Natural killer cell treated with Interleukin-12 subunit alpha and Interleukin-12 subunit beta and Interleukin-15 and Interleukin-18, amount 100 ng/mL, for 72 hours (primary cell): ENCODE data around the gene LIPI. TPM values are rescaled to one million over a fixed set of nuclear protein-coding genes. Genes with fewer than 3 reads are reported as not detected.

Experiments
- ATAC-seq, 2 donors: fragments of 150-1000 bp; cut with Tn5 transposase in 1 of 2; sonication (Bioruptor Pico), chemical (Tn5 transposase) in 1 of 2; 2 replicates each; pipeline ENCODE4 v1.10.0; 2021
- DNase-seq: peaks from one replicate; pipeline ENCODE4 v3.0.0; 2022; ENCODE audit warnings: low spot score
- H3K27ac Mint-ChIP-seq, 2 donors: 1 replicate in 1 of 2; 2 replicates in 1 of 2; pipeline ENCODE4 v1.8.0; 2022; ENCODE audit warnings: mixed read lengths in 2 of 2, mild to moderate bottlenecking in 1 of 2, moderate library complexity in 1 of 2
- H3K27me3 Mint-ChIP-seq, 2 donors: 1 replicate in 1 of 2; 2 replicates in 1 of 2; pipeline ENCODE4 v1.8.0; 2022; ENCODE audit warnings: mixed read lengths in 2 of 2
- H3K36me3 Mint-ChIP-seq: one replicate; pipeline ENCODE4 v1.8.0; 2022; ENCODE audit warnings: mixed read lengths
- H3K4me1 Mint-ChIP-seq, 2 donors: 1 replicate in 1 of 2; 2 replicates in 1 of 2; pipeline ENCODE4 v1.8.0; 2022; ENCODE audit warnings: low read depth in 2 of 2, mixed read lengths in 2 of 2, mild to moderate bottlenecking in 1 of 2
- H3K4me3 Mint-ChIP-seq: one replicate; pipeline ENCODE4 v1.8.0; 2022; ENCODE audit warnings: mixed read lengths
- H3K9me3 Mint-ChIP-seq: 2 replicates; pipeline ENCODE4 v1.8.0; 2022; ENCODE audit warnings: mixed read lengths
- total RNA-seq, 2 donors: library from RNA; stranded (reverse); gene quantifications; one replicate each; pipeline ENCODE4 v1.2.3, GENCODE V29; 2022

LIPI gene
- total RNA-seq: not detected

- Mint-ChIP-seq H3K27me3 (peaks cover 2 to 10% of the 10 kb centered on the region in 2 donors), H3K4me3 (no peak within 1 kb of the TSS), H3K4me1 (no peaks in the 10 kb centered on the region), H3K9me3 (no peaks in the 10 kb centered on the region), H3K27ac (no peak within 1 kb of the TSS), H3K36me3 (no peaks in the 10 kb centered on the region)
- DNase-seq: no peak
- ATAC-seq: no peak
Measured at GRCh38 chr21:14210738-14211137, at the start of gene LIPI. LIPI (minus strand) TSS chr21:14210955; CDS start chr21:14210845, 110 bp downstream.

GRCh38 chr21:14260174-14260764 lies 49.5 kb upstream of the LIPI start:
- Mint-ChIP-seq H3K27me3 (peaks cover 12 to 20% of the 10 kb centered on the region in 2 donors), H3K27ac (no peak overlapping the region), H3K4me3 (no peak overlapping the region), H3K4me1 (no peaks in the 10 kb centered on the region), H3K36me3 (no peaks in the 10 kb centered on the region), H3K9me3 (no peaks in the 10 kb centered on the region)
- no peak for ATAC-seq
- DNase-seq: no peak

GRCh38 chr21:14259747-14260146 lies 49.0 kb upstream of the LIPI start:
- H3K27me3 Mint-ChIP-seq: peaks cover 12 to 18% of the 10 kb centered on the region in 2 donors
- no peak overlapping the region for H3K27ac Mint-ChIP-seq
- DNase-seq (no peak), ATAC-seq (no peak)
- no peak overlapping the region for H3K4me3 Mint-ChIP-seq
- no peaks in the 10 kb centered on the region for H3K4me1 Mint-ChIP-seq
- no peaks in the 10 kb centered on the region for H3K36me3 Mint-ChIP-seq
- no peaks in the 10 kb centered on the region for H3K9me3 Mint-ChIP-seq

GRCh38 chr21:14251336-14251735 lies 40.6 kb upstream of the LIPI start:
- Mint-ChIP-seq H3K36me3 (no peaks in the 10 kb centered on the region), H3K4me3 (no peak overlapping the region), H3K27me3 (peaks cover 12 to 17% of the 10 kb centered on the region in 2 donors), H3K27ac (no peak overlapping the region), H3K4me1 (peaks cover 4 to 6% of the 10 kb centered on the region in 2 donors), H3K9me3 (peaks cover 7% of the 10 kb centered on the region)
- DNase-seq (no peak), ATAC-seq (no peak)

GRCh38 chr21:14245711-14246110 lies 35.0 kb upstream of the LIPI start:
- no peak overlapping the region for H3K4me3 Mint-ChIP-seq
- DNase-seq: no peak
- peaks cover 7% of the 10 kb centered on the region for H3K9me3 Mint-ChIP-seq
- H3K4me1 Mint-ChIP-seq: no peaks in the 10 kb centered on the region
- peaks cover 13 to 18% of the 10 kb centered on the region in 2 donors for H3K27me3 Mint-ChIP-seq
- ATAC-seq: no peak
- no peaks in the 10 kb centered on the region for H3K36me3 Mint-ChIP-seq
- no peak overlapping the region for H3K27ac Mint-ChIP-seq

GRCh38 chr21:14244911-14245310 lies 34.2 kb upstream of the LIPI start:
- ATAC-seq (no peak), DNase-seq (no peak)
- H3K4me1 Mint-ChIP-seq: no peaks in the 10 kb centered on the region
- no peaks in the 10 kb centered on the region for H3K36me3 Mint-ChIP-seq
- H3K4me3 Mint-ChIP-seq: no peak overlapping the region
- peaks cover 5% of the 10 kb centered on the region for H3K9me3 Mint-ChIP-seq
- H3K27me3 Mint-ChIP-seq: peaks cover 10 to 15% of the 10 kb centered on the region in 2 donors
- no peak overlapping the region for H3K27ac Mint-ChIP-seq

GRCh38 chr21:14243874-14244273 lies 33.1 kb upstream of the LIPI start:
- H3K27ac Mint-ChIP-seq: no peak overlapping the region
- no peaks in the 10 kb centered on the region for H3K4me1 Mint-ChIP-seq
- DNase-seq (no peak), ATAC-seq (no peak)
- no peak overlapping the region for H3K4me3 Mint-ChIP-seq
- peaks cover 3% of the 10 kb centered on the region for H3K9me3 Mint-ChIP-seq
- H3K36me3 Mint-ChIP-seq: no peaks in the 10 kb centered on the region
- H3K27me3 Mint-ChIP-seq: peaks cover 7 to 11% of the 10 kb centered on the region in 2 donors

- peaks cover 7 to 11% of the 10 kb centered on the region in 2 donors for H3K27me3 Mint-ChIP-seq
- no peaks in the 10 kb centered on the region for H3K36me3 Mint-ChIP-seq
- H3K4me1 Mint-ChIP-seq: no peaks in the 10 kb centered on the region
- no peak overlapping the region for H3K4me3 Mint-ChIP-seq
- ATAC-seq (no peak), DNase-seq (no peak)
- H3K9me3 Mint-ChIP-seq: peaks cover 3% of the 10 kb centered on the region
- no peak overlapping the region for H3K27ac Mint-ChIP-seq
Measured at GRCh38 chr21:14243461-14243860, 32.7 kb upstream of the LIPI start.

- Mint-ChIP-seq H3K27ac (no peak overlapping the region), H3K27me3 (peaks cover 3 to 6% of the 10 kb centered on the region in 2 donors), H3K36me3 (no peaks in the 10 kb centered on the region)
Measured at GRCh38 chr21:14241297-14241696, 30.5 kb upstream of the LIPI start.

GRCh38 chr21:14239281-14239680 lies 28.5 kb upstream of the LIPI start:
- Mint-ChIP-seq H3K9me3 (peaks cover 6% of the 10 kb centered on the region), H3K4me1 (no peaks in the 10 kb centered on the region), H3K27me3 (peaks cover 2 to 7% of the 10 kb centered on the region in 2 donors), H3K4me3 (no peak overlapping the region), H3K27ac (no peak overlapping the region), H3K36me3 (no peaks in the 10 kb centered on the region)
- no peak for DNase-seq
- ATAC-seq: no peak

More at GRCh38 chr21:14241297-14241696, 30.5 kb upstream of the LIPI start:
- H3K4me1 Mint-ChIP-seq: no peaks in the 10 kb centered on the region
- DNase-seq (no peak), ATAC-seq (no peak)
- H3K4me3 Mint-ChIP-seq: no peak overlapping the region
- peaks cover under 1% of the 10 kb centered on the region for H3K9me3 Mint-ChIP-seq

- peaks cover 10% of the 10 kb centered on the region for H3K9me3 Mint-ChIP-seq
- H3K4me3 Mint-ChIP-seq: no peak overlapping the region
- peaks cover 2 to 9% of the 10 kb centered on the region in 2 donors for H3K27me3 Mint-ChIP-seq
- no peak overlapping the region for H3K27ac Mint-ChIP-seq
- H3K4me1 Mint-ChIP-seq: no peaks in the 10 kb centered on the region
- H3K36me3 Mint-ChIP-seq: no peaks in the 10 kb centered on the region
- no peak for ATAC-seq
- no peak for DNase-seq
Measured at GRCh38 chr21:14236180-14236579, 25.4 kb upstream of the LIPI start.

- H3K27me3 Mint-ChIP-seq: peaks cover 2 to 9% of the 10 kb centered on the region in 2 donors
- H3K4me1 Mint-ChIP-seq: no peaks in the 10 kb centered on the region
- no peak overlapping the region for H3K27ac Mint-ChIP-seq
- no peak for DNase-seq
- H3K9me3 Mint-ChIP-seq: peaks cover 10% of the 10 kb centered on the region
- H3K36me3 Mint-ChIP-seq: no peaks in the 10 kb centered on the region
- no peak overlapping the region for H3K4me3 Mint-ChIP-seq
- no peak for ATAC-seq
Measured at GRCh38 chr21:14235101-14235500, 24.3 kb upstream of the LIPI start.

- peaks cover 0 to 4% of the 10 kb centered on the region in 2 donors for H3K27me3 Mint-ChIP-seq
- H3K4me1 Mint-ChIP-seq: no peaks in the 10 kb centered on the region
- H3K4me3 Mint-ChIP-seq: no peak overlapping the region
- no peak overlapping the region for H3K27ac Mint-ChIP-seq
- ATAC-seq (no peak), DNase-seq (no peak)
- H3K9me3 Mint-ChIP-seq: peaks cover 11% of the 10 kb centered on the region
- H3K36me3 Mint-ChIP-seq: peaks cover 9% of the 10 kb centered on the region
Measured at GRCh38 chr21:14229399-14229798, 18.6 kb upstream of the LIPI start.

- no peaks in the 10 kb centered on the region for H3K36me3 Mint-ChIP-seq
- H3K4me1 Mint-ChIP-seq: no peaks in the 10 kb centered on the region
- H3K27me3 Mint-ChIP-seq: no peaks in the 10 kb centered on the region
- no peaks in the 10 kb centered on the region for H3K9me3 Mint-ChIP-seq
- peak in 1 of 2 donors; percentile 43 for ATAC-seq
- H3K4me3 Mint-ChIP-seq: no peak overlapping the region
- H3K27ac Mint-ChIP-seq: no peak overlapping the region
- DNase-seq: no peak
Measured at GRCh38 chr21:14223365-14223764, 12.6 kb upstream of the LIPI start.
